ENCODE results near the gene LSR.

LSR gene, protein sequence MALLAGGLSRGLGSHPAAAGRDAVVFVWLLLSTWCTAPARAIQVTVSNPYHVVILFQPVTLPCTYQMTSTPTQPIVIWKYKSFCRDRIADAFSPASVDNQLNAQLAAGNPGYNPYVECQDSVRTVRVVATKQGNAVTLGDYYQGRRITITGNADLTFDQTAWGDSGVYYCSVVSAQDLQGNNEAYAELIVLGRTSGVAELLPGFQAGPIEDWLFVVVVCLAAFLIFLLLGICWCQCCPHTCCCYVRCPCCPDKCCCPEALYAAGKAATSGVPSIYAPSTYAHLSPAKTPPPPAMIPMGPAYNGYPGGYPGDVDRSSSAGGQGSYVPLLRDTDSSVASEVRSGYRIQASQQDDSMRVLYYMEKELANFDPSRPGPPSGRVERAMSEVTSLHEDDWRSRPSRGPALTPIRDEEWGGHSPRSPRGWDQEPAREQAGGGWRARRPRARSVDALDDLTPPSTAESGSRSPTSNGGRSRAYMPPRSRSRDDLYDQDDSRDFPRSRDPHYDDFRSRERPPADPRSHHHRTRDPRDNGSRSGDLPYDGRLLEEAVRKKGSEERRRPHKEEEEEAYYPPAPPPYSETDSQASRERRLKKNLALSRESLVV

DNA sequence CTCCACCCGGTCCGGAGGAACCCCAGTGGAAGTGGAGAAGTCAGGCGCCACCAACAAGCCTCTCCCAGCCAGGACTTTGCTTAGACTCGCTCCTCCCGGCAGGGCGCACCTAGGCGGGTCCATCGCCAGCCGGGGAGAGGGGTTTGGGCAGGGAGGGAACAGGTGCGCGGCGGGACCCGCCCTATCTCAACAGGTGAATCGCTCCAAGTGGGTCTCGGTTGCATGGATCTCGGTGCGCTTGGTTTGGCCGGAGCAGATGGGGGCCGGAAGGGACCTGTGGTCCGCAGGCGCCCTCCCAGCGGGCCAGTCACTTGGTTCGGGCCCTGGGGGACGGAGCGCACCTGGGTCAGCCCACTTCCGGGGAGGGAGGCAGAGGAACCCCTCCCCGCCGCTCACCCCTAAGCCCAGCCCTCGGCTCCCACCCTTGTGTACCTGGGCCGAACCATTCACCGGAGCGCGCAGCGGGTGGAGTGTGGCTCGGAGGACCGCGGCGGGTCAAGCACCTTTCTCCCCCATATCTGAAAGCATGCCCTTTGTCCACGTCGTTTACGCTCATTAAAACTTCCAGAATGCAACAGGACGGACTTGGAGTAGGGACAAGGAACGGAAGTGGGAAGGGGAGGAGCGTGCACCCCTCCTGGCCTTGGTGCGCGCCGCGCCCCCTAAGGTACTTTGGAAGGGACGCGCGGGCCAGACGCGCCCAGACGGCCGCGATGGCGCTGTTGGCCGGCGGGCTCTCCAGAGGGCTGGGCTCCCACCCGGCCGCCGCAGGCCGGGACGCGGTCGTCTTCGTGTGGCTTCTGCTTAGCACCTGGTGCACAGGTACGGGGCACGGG is at the start of gene LSR:
Gene LSR (plus strand): TSS at position 693 of the 836 bp plus-strand sequence. CDS start 21 bp downstream, at position 714.
- DNase-seq (ENCODE audit: extremely low read depth in 1 of 2, low read depth in 1 of 2) = peak; percentile 30 to 75

DNA sequence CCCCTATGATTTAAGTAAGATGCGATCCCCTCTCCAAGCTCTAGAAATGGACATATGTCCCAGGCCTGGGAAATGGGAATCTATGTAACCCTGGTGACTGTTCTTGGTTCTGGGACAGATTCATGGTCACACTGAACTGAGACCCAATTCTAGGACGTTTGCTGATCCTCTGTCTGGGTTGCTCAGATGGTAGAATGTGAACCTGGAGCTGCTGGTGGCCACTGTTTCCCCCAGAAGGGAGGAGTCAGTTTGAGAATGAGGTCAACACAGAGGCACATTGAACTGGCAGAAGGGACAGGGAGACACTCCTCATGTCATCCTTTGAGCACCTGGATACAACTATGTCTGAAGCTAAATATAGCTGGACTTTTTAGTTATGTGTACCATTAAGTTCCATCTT is 49.3 kb upstream of the LSR start:
- DNase-seq (ENCODE audit: extremely low read depth in 1 of 2, low read depth in 1 of 2) = no peak

DNA sequence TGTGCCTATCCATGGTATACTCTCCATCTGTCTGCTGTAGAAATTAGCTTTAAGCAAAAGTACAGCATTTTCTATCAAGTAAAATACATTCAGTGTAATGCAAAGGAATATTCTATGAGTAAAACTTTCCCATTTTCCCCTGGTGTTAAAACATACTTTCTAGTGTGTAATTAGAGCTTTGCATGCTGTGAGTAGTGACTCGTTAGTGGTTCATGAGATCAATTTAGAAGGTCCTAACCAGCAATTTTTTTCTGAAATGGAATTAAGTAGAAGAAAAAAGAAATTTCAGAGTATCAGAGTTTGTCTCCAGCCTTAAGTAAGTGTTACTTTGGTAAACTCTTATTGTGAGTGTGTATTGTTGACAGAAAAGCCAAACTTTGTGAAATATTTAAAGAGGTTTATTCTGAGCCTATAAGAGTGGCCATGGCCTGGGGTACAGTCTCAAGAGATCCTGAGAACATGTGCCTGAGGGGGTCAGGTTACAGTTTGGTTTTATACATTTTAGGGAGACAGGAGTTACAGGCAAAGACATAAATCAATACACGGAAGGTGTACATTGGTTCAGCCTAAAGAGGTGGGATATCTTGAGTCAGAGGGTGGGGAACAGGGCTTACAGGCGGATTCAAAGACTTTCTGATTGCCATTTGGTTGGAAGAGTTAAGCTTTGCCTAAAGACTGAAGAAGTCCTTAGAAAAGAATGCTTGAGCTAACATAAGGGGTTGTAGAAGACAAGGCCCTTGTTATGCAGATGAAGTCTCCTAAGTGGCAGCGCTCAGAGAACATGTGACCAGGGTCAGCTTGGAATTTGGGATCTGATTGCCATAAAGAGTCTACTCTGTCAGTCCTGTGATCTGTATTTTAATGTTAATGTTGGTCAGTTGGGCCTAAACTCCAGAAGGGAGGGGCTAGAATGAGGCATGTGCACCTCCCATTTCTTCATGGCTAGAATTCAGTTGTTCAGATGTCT is 45.8 kb upstream of the LSR start:
- no peak for DNase-seq (ENCODE audit: extremely low read depth in 1 of 2, low read depth in 1 of 2)

DNA sequence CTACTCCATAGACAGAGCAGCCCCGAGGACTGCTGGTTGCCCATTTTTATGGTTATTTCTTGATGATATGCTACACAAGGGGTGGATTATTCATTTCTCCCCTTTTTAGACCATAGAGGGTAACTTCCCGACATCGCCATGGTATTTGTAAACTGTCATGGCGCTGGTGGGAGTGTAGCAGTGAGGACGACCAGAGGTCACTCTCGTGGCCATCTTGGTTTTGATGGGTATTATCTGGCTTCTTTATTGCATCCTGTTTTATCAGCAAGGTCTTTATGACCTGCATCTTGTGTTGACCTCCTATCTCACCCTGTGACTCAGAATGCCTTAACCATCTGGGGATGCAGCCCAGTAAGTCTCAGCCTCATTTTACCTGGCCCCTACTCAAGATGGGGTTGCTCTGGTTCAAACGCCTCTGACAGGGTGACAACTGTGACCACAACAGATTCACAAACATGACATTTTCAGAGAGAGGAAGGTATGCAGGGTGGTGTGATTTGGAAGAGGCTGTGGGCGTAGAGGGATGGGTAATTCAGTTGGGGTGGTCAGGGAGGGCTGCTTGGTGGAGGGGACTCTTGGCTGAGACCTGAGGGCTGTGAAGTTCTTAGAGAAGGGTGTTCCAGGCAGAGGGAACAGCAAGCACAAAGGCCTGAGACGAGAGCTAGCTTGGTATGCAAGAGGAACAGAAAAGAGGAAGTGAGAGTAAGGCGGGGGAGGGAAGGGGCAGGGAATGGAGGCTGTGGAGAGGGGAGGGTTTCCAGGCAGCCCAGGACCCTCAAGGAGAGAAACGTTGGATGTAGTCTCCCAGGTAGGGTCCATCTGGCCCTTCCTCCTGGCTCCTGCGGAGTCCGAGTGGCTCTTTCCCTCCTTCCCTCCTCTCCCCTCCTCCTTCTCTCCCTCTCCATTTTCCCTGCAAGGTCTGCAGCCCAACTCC is 43.7 kb upstream of the LSR start:
- DNase-seq (ENCODE audit: extremely low read depth in 1 of 2, low read depth in 1 of 2) = no peak

DNA sequence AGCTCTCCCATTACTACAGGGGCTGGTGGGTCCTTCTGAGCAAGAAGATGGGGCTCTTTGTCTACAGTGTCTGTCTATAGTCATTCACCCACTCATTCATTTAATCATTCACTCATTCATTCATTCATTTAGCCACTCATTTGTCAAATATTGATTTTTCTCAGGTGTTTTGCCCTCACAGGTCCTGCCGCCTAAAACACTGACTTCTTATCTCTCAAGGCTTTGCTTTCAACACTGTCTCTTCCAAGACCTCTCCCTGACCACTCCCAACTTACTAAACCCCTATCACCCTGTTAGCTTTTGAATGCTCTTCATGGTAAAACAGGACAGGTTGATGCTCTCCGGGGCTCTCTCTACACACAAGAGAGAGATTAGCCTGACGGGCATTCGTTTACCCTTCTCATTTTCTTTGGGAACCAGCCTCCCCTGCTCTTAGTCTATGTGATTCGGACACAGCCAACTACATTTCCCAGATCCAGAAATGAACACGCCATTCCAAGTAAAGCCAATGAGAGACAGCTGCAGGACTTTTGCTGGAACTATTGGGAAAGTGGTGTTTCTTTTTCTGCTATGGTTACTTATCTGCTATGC is 43.0 kb upstream of the LSR start:
- no peak for DNase-seq (ENCODE audit: extremely low read depth in 1 of 2, low read depth in 1 of 2)

DNA sequence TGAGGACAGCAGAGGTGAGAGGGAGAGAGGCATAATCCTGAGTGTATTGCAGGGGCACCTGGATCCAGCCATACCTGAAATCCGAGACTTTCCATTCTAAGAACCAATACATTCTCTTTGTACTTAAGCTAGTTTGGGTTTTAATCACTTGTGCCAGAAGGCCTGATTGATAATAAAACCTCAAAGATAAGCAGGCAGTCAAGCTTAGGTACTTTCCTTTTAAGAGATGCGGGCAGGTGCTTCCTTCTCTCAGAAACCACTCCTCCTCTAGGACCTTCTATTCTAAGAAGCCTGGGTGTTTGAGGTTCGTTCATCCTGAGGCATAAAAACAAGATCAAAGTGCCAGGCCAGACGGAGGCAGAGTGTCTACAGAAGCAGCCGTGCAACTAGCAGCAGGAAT is 42.4 kb upstream of the LSR start:
- DNase-seq (ENCODE audit: extremely low read depth in 1 of 2, low read depth in 1 of 2) = no peak

- DNase-seq (ENCODE audit: extremely low read depth in 1 of 2, low read depth in 1 of 2) = no peak
Observed at GRCh38 chr19:35206855-35207254, 41.9 kb upstream of the LSR start.

GRCh38 chr19:35207391-35207871 is 41.4 kb upstream of the LSR start:
- DNase-seq (ENCODE audit: extremely low read depth in 1 of 2, low read depth in 1 of 2) = no peak

GRCh38 chr19:35208121-35208520 is 40.7 kb upstream of the LSR start:
- DNase-seq (ENCODE audit: extremely low read depth in 1 of 2, low read depth in 1 of 2) = no peak

GRCh38 chr19:35209646-35210045 is 39.2 kb upstream of the LSR start:
- no peak for DNase-seq (ENCODE audit: extremely low read depth in 1 of 2, low read depth in 1 of 2)

DNA sequence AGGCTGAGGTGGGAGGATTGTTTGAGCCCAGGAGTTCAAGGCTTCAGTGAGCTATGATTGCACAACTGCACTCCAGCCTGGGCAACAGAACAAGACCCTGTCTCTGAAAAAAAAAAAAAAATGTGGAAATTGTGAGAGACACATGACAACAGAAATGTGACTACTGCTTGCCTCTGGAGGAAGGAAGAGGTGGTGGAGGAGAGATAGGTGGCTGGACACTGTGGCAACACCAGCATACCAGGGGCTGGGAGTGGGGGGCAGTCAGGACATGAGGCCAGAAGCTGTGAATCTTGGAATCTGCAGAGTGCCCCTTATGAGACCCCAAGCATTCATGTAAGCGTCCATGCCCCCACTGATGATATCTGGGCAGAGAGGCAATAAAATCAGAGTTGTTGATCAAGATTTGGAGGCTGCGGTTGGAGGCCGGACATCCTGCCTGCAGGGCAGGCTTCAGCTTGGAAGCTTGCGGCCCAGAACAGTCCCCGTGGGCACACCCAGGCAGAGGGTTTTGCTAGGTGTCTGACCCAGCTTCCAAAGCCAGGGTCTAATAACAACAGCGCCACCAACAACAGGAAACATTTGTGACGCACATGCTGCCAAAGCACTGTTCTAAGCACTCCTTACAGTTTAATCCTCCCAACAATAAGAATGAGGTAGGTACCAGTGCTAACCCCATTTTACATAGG is 37.1 kb upstream of the LSR start:
- DNase-seq (ENCODE audit: extremely low read depth in 1 of 2, low read depth in 1 of 2) = peak; percentile 38 to 47

GRCh38 chr19:35212241-35212640 is 36.6 kb upstream of the LSR start:
- DNase-seq (ENCODE audit: extremely low read depth in 1 of 2, low read depth in 1 of 2) = no peak

DNA sequence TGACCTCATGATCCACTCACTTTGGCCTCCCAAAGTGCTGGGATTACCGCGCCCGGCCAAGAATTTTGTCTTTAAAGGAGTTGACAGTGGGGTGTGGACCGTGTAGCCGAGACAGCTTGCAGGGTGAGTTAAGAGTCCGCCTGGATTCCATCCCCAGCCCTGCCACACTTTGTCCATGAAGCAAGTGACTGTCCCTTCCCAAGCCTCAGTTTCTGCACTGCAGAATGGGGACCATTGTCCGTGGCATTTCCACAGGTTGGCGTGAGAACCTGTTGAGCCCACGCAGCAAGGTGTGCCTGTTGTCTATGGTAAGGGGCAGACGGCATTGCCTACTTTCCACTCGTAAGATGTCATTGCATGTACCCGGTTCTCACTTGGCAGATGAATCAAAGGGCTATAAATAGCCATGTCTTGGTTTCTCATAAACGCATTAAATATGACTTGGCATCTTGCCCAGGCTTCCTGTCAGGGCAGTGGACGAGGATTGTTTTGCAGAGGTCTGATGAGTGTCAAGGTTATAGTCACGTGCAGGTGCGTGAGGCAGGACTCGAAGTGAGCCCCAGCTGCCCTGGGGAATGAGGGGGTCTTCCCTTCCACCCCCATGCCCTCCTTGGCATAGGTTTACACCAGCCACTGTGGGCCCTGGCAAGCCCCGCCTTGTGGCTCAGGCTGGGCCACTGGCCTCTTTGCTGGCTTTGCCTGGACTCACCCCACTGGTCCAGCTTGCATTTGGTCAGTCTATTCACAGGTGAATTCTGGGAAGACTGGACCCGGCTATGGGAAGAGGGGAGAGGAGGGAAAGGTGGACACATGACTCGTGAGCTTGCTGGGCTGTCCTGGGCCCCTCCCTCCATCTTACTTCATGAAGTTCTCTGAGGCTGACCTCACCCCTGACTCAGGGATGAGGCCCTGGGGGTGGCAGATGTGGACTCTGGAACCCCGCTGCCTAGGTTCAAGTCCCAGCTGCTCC is 34.9 kb upstream of the LSR start:
- DNase-seq (ENCODE audit: extremely low read depth in 1 of 2, low read depth in 1 of 2) = peak; percentile 41 to 75

DNA sequence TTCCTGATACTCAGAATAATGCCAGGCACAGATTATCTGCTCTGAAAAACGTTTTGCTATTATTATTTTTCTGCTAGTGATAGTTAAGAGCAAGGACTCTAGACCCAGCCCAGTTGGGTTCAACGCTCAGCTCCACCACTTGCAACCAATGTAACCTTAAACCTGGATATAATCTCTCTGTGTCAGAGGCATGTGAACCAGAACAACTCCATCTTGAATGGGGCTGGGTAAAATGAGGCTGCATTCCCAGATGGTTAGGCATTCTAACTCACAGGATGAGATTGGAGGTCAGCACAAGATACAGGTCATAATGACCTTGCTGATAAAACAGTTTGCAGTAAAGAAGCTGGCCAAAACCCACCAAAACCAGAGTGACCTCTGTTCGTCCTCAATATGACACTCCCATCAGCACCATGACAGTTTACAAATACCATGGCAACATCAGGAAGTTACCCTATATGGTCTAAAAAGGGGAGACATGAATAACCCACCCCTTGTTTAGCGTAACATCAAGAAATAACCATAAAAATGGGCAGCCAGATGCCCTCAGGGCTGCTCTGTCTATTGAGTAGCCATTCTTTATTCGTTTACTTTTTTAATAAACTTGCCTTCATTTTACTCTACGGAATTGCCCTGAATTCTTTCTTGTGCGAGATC is 33.9 kb upstream of the LSR start:
- no peak for DNase-seq (ENCODE audit: extremely low read depth in 1 of 2, low read depth in 1 of 2)

DNA sequence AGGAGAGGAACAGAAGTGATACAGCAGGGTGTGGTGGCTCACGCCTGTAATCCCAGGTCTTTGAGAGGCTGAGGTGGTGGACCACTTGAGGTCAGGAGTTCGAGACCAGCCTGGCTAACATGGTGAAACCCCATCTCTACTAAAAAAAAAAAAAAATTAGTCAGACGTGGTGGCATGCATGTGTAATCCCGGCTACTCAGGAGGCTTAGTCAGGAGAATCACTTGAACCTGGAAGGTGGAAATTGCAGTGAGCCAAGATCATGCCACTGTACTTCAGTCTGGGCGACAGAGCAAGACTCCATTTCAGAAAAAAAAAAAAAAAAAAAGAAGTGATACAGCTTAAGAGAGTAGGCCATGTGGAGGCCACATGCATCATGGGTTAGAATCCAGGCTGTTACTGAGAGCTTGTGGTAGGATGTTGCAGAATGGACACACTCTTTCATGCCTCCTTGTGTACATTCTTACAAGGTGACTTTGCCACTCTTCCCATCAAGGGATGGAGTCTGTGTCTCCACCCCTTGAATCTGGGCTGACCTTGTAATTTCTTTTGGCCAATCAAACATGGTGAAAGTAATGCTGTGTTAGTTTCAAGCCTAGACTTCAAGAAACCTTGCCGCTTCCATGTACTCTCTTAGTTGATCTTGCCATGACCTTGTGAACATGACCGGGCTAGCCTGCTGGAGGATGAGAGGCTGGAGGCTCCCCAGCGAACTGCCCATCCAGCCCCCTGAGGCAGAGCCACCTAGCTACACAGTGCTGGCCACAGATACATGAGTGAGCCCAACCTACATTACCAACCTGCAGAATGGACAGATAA is 32.6 kb upstream of the LSR start:
- DNase-seq (ENCODE audit: extremely low read depth in 1 of 2, low read depth in 1 of 2) = no peak

Data from stimulated activated CD8-positive, alpha-beta memory T cell treated with anti-CD3 and anti-CD28 coated beads, Interleukin-7, amount 100 ng/mL, for 48 hours (primary cell).